ENCODE data around the gene TRIM37. TPM values are rescaled to one million over a fixed set of nuclear protein-coding genes. Genes with fewer than 3 reads are reported as not detected.

The TRIM37 gene
- total RNA-seq, 6 experiments from 2014 or later: 21.5 to 25.0 (median 23.7) TPM

DNA sequence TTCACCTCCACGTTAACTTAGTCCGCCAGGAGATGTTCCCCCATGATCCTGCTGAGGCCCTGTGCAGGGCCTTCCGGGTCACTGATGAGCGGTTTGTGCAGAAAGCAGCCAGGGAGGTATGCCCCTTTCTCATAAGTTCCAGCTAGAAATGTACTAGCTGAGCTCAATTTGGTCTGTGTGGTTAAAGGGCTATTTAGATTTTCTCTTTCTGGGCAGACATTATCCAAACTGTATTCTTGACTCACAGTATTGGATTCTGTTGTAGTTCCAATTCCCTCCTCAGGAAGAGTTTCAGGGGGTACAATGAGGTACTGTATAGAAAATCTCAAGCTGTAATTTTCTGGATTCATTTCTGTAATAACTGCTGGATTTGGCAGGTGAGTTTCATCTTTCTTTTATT, 137.1 kb downstream of the TRIM37 start:
- Mint-ChIP-seq H3K9me3 (no peaks in the 10 kb centered on the region), H3K4me1 (ENCODE audit: low read depth) (peaks cover 33% of the 10 kb centered on the region), H3K4me3 (no peak overlapping the region; the same call in 1 of the 2 replicates), H3K36me3 (ENCODE audit: low read depth) (no peaks in the 10 kb centered on the region), H3K27ac (no peak overlapping the region; the same call in 1 of the 2 replicates), H3K27me3 (ENCODE audit: insufficient read depth) (no peaks in the 10 kb centered on the region)
- DNase-seq: no peak
- peak; percentile 15; the same call in 1 of the 2 replicates for TF ChIP-seq CTCF (IDR thresholded peaks at IDR 0.05)

- Mint-ChIP-seq H3K9me3 (no peaks in the 10 kb centered on the region), H3K4me1 (ENCODE audit: low read depth) (peaks cover 33% of the 10 kb centered on the region), H3K27ac (peak overlapping the region; percentile 76; the same call in 1 of the 2 replicates), H3K36me3 (ENCODE audit: low read depth) (no peaks in the 10 kb centered on the region), H3K27me3 (ENCODE audit: insufficient read depth) (no peaks in the 10 kb centered on the region), H3K4me3 (peak overlapping the region; percentile 68; the same call in 1 of the 2 replicates)
- DNase-seq: no peak
- TF ChIP-seq CTCF (IDR thresholded peaks at IDR 0.05): no peak
These were observed 137.5 kb downstream of the TRIM37 start for GRCh38 chr17:58969156-58969555.

DNA sequence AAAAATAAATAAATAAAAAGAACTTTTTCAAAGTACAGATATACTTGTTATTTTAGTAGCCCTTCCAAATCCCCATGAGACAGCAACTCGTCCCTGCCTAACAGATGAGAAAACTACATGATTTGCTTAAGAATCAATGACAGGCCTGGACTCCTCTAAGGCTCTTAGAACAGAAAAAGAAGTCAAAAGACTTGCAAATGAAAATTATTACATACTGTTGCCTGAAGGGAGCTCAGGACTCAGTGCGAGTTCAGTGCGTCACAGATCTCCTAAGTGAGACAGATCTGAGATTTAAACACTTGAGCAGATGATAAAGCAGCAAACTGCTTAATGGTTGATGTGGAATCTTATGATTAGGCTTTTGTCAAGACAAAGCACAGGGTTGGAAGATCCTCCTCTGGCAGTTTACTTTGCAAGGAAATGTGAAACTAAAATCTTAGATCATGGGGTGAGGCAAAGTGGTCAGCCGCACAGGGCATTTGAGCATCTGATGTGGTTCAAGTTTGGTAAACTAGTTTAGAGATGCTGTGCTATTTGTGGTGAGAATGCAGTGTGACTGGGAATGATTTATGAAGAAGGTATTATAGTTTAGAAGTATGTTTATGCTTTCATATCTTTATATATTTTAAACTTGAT, 138.1 kb downstream of the TRIM37 start:
- no peaks in the 10 kb centered on the region for H3K36me3 Mint-ChIP-seq (ENCODE audit: low read depth)
- H3K27ac Mint-ChIP-seq: peak overlapping the region; percentile 76; the same call in 1 of the 2 replicates
- H3K4me1 Mint-ChIP-seq (ENCODE audit: low read depth): peaks cover 33% of the 10 kb centered on the region
- H3K4me3 Mint-ChIP-seq: peak overlapping the region; percentile 68; the same call in 1 of the 2 replicates
- DNase-seq: no peak
- no peaks in the 10 kb centered on the region for H3K9me3 Mint-ChIP-seq
- TF ChIP-seq CTCF (IDR thresholded peaks at IDR 0.05): no peak
- no peaks in the 10 kb centered on the region for H3K27me3 Mint-ChIP-seq (ENCODE audit: insufficient read depth)

DNA sequence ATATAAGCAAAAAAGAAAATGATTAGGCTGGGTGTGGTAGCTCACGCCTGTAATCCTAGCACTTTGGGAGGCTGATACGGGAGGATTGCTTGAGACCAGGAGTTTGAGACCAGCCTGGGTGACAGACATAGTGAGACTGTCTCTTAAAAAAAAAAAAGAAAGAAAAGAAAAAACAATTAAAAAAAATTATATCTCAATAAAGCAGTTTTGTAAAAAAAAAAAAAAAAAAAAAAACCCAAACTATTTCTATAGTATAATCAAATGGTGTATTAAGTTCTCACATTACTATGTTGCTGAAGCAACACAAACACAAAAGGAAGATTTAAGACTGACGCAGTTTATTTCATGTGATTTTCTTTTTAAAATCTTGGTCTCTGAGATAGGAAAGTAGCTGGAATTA, 140.5 kb downstream of the TRIM37 start:
- peaks cover 28% of the 10 kb centered on the region for H3K4me1 Mint-ChIP-seq (ENCODE audit: low read depth)
- DNase-seq: no peak
- H3K27me3 Mint-ChIP-seq (ENCODE audit: insufficient read depth): no peaks in the 10 kb centered on the region
- no peak overlapping the region for H3K27ac Mint-ChIP-seq
- no peaks in the 10 kb centered on the region for H3K36me3 Mint-ChIP-seq (ENCODE audit: low read depth)
- TF ChIP-seq CTCF (IDR thresholded peaks at IDR 0.05): no peak
- H3K4me3 Mint-ChIP-seq: no peak overlapping the region
- H3K9me3 Mint-ChIP-seq: no peaks in the 10 kb centered on the region

DNA sequence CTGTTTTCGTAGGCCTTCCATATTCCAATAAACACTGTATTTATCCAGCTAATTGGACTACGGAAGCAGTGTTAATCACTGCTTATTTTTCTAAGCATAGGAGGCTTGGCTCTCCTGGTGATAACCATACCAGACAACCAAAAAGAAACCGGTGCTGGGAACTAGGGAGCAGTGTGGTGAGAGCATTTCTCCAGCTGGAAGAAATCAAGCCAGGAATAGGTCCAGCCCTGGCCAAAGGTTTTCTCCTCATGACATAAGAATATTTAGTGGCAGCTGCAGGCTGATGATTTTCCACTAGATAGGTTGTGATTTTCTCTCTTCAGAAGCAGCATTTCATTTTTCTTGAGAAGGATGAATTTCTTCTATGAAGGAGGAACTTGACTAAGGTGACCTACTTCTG, 141.5 kb downstream of the TRIM37 start:
- no peak overlapping the region for H3K4me3 Mint-ChIP-seq
- no peaks in the 10 kb centered on the region for H3K27me3 Mint-ChIP-seq (ENCODE audit: insufficient read depth)
- no peak for DNase-seq
- TF ChIP-seq CTCF (IDR thresholded peaks at IDR 0.05): no peak
- no peaks in the 10 kb centered on the region for H3K9me3 Mint-ChIP-seq
- H3K27ac Mint-ChIP-seq: no peak overlapping the region
- no peaks in the 10 kb centered on the region for H3K36me3 Mint-ChIP-seq (ENCODE audit: low read depth)
- H3K4me1 Mint-ChIP-seq (ENCODE audit: low read depth): peaks cover 22% of the 10 kb centered on the region

Measured in HFFc6 (cell line).